Vagina (tissue), 2 donors: ENCODE measurements around the gene MIF4GD. TPM values are rescaled to one million over a fixed set of nuclear protein-coding genes. Genes with fewer than 3 reads are reported as not detected.

ENCODE experiments used
- DNase-seq, 2 donors: peaks; one replicate each; pipeline ENCODE4 v3.0.0-alpha.2; 2017; ENCODE audit errors: extremely low spot score in 2 of 2
- H3K27ac ChIP-seq: fragments of 200-600 bp; sonication (generic); one replicate; pipeline ENCODE4 v1.5.1; 2019
- H3K27me3 ChIP-seq: fragments of 200-600 bp; sonication (generic); one replicate; pipeline ENCODE4 v1.5.1; 2019
- H3K36me3 ChIP-seq, 2 donors: fragments of 200-600 bp; sonication (generic); one replicate each; pipeline ENCODE4 v1.5.1; 2017 to 2019
- H3K4me1 ChIP-seq: fragments of 200-600 bp; sonication (generic); one replicate; pipeline ENCODE4 v1.5.1; 2019
- H3K4me3 ChIP-seq, 2 donors: fragments of 200-600 bp; sonication (generic); 1 replicate in 1 of 2; 2 replicates in 1 of 2; pipeline ENCODE4 v1.5.1; 2016 to 2019
- H3K9me3 ChIP-seq: fragments of 200-600 bp; sonication (generic); one replicate; pipeline ENCODE4 v1.5.1; 2019
- CTCF ChIP-seq, 3 experiments: fragments of 450-650 bp in 2 of 3; fragments of 200-600 bp in 1 of 3; sonication (generic) in 1 of 3; IDR thresholded peaks; one replicate each; pipeline ENCODE4 v1.5.1; 2017 to 2019; ENCODE audit warnings: antibody characterized with exemption in 3 of 3, mild to moderate bottlenecking in 2 of 3, moderate library complexity in 2 of 3
- POLR2A ChIP-seq, 2 donors: fragments of 450-650 bp; IDR thresholded peaks; one replicate each; pipeline ENCODE4 v1.6.1; 2017; ENCODE audit warnings: antibody characterized with exemption in 2 of 2, mild to moderate bottlenecking in 2 of 2, moderate library complexity in 2 of 2
- POLR2AphosphoS5 ChIP-seq, 2 donors: sonication (generic); formaldehyde crosslinking; IDR thresholded peaks; one replicate each; pipeline ENCODE4 v1.9.0; 2017; ENCODE audit warnings: antibody characterized with exemption in 2 of 2, mild to moderate bottlenecking in 2 of 2, low read depth in 1 of 2; ENCODE audit not compliant: insufficient read depth in 1 of 2
- intact Hi-C: fragments of 100-400 bp; cut with DNase I; formaldehyde crosslinking; loops from one replicate; pipeline ENCODE4 v1.15.1; 2023
- total RNA-seq: library from RNA; depleted of rRNA; stranded (reverse); fragments of >200 nt; gene quantifications from one replicate; pipeline ENCODE4 v1.2.3, GENCODE V29; 2016

MIF4GD gene
- total RNA-seq, 1 donor from 2014 or later = 26.3 TPM

- TF ChIP-seq POLR2A (IDR thresholded peaks at IDR 0.05) (no peak), POLR2AphosphoS5 (IDR thresholded peaks at IDR 0.05; ENCODE audit: insufficient read depth in 1 of 2, low read depth in 1 of 2) (no peak), CTCF (IDR thresholded peaks at IDR 0.05) (no peak)
- intact Hi-C loops = no loop called here
- peaks cover 0 to 52% of the 10 kb centered on the region in 2 donors for H3K36me3 ChIP-seq
- no peak overlapping the region for H3K4me3 ChIP-seq
- no peaks in the 10 kb centered on the region for H3K27me3 ChIP-seq
- no peak overlapping the region for H3K27ac ChIP-seq
- no peak for DNase-seq
- no peaks in the 10 kb centered on the region for H3K9me3 ChIP-seq
- peaks cover 12% of the 10 kb centered on the region for H3K4me1 ChIP-seq
Observed at GRCh38 chr17:75246404-75246803, 24.6 kb downstream of the MIF4GD start.

GRCh38 chr17:75245011-75245410 is 26.0 kb downstream of the MIF4GD start:
- DNase-seq = no peak
- intact Hi-C loops = no loop called here
- Histone ChIP-seq H3K4me3 (no peak overlapping the region), H3K4me1 (peaks cover 4% of the 10 kb centered on the region), H3K27ac (no peak overlapping the region), H3K27me3 (no peaks in the 10 kb centered on the region), H3K36me3 (peaks cover 0 to 66% of the 10 kb centered on the region in 2 donors), H3K9me3 (no peaks in the 10 kb centered on the region)
- no peak for TF ChIP-seq POLR2A (IDR thresholded peaks at IDR 0.05)
- TF ChIP-seq CTCF (IDR thresholded peaks at IDR 0.05) = no peak
- no peak for TF ChIP-seq POLR2AphosphoS5 (IDR thresholded peaks at IDR 0.05; ENCODE audit: insufficient read depth in 1 of 2, low read depth in 1 of 2)

GRCh38 chr17:75244133-75244866 is 26.7 kb downstream of the MIF4GD start:
- Histone ChIP-seq H3K36me3 (peaks cover 0 to 73% of the 10 kb centered on the region in 2 donors), H3K27me3 (no peaks in the 10 kb centered on the region), H3K9me3 (no peaks in the 10 kb centered on the region), H3K4me1 (no peaks in the 10 kb centered on the region), H3K4me3 (no peak overlapping the region), H3K27ac (no peak overlapping the region)
- no peak for DNase-seq
- intact Hi-C loops = no loop called here
- TF ChIP-seq POLR2A (IDR thresholded peaks at IDR 0.05) (no peak), CTCF (IDR thresholded peaks at IDR 0.05) (no peak), POLR2AphosphoS5 (IDR thresholded peaks at IDR 0.05; ENCODE audit: insufficient read depth in 1 of 2, low read depth in 1 of 2) (no peak)

GRCh38 chr17:75242461-75243042 is 28.5 kb downstream of the MIF4GD start:
- H3K36me3 ChIP-seq = peaks cover 0 to 83% of the 10 kb centered on the region in 2 donors
- no peak overlapping the region for H3K27ac ChIP-seq

More at GRCh38 chr17:75242461-75243042, 28.5 kb downstream of the MIF4GD start:
- TF ChIP-seq POLR2AphosphoS5 (IDR thresholded peaks at IDR 0.05; ENCODE audit: insufficient read depth in 1 of 2, low read depth in 1 of 2) (no peak), CTCF (IDR thresholded peaks at IDR 0.05) (no peak), POLR2A (IDR thresholded peaks at IDR 0.05) (no peak)
- Histone ChIP-seq H3K4me1 (no peaks in the 10 kb centered on the region), H3K9me3 (no peaks in the 10 kb centered on the region), H3K27me3 (no peaks in the 10 kb centered on the region), H3K4me3 (no peak overlapping the region)
- no peak for DNase-seq
- intact Hi-C loops = no loop called here
